Epithelial cell of proximal tubule (primary cell): Measurements from ENCODE around the gene DYNC1I1. TPM values are rescaled to one million over a fixed set of nuclear protein-coding genes. Genes with fewer than 3 reads are reported as not detected.

ENCODE experiments used
- DNase-seq: peaks from one replicate; pipeline ENCODE4 v3.0.0-alpha.2; 2011; ENCODE audit warnings: low read depth
- H3K4me3 ChIP-seq: 2 replicates; pipeline ENCODE4 v1.5.1; 2011; ENCODE audit warnings: low read depth, mild to moderate bottlenecking, low read length
- CTCF ChIP-seq: conservative IDR thresholded peaks from 2 replicates; pipeline ENCODE4 v1.5.1; 2012; ENCODE audit warnings: low read depth, mild to moderate bottlenecking, low read length
- total RNA-seq: library from RNA; depleted of rRNA; stranded (reverse); fragments of >200 nt; gene quantifications from 2 replicates; pipeline ENCODE4 v1.2.3, GENCODE V29; 2015

DYNC1I1 gene
- total RNA-seq, 1 donor from 2014 or later: 0.06 TPM

DNA sequence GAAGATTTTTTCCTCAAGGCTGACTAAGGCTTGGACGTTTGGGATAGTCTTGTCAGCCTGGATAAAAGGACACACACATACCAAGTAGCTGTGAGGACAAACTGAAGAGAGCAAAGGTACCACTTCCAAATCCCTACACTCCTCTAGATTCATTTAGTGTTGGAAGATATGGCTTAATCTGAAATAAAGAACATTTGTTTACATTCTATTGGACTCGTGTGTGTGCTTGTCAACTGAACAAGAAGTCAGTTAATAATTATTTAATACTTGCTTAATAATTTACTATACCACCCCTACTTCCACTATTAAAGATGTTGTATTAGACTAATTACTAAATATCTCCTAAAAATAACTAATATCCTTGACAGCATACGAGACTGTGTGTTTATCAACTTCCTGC, 23.3 kb upstream of the DYNC1I1 start:
- TF ChIP-seq CTCF: no peak
- no peak for DNase-seq

DNA sequence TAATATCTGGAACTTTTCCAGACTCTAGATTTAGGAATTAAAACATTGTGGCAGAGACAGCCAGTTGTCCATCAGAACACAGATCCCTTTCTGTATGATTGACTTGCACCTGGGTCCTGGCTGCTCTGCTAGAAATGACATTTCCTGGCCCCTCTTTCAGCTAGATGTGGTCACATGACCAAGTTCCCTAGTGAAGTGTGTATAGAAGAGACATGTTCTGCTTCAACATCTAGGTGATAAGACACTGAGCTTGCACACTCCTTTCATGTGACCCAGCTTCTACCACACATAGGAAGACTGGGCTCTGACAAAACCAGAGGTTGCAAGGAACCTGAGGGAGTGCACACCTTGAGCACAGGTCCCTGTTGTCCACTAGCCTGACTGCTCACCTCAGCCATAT, 22.8 kb upstream of the DYNC1I1 start:
- no peak overlapping the region for H3K4me3 ChIP-seq
- no peak for TF ChIP-seq CTCF
- DNase-seq: no peak

More for the DNA sequence above, 23.3 kb upstream of the DYNC1I1 start:
- H3K4me3 ChIP-seq: no peak overlapping the region

GRCh38 chr7:95753440-95753839, 18.9 kb upstream of the DYNC1I1 start:
- no peak for DNase-seq
- TF ChIP-seq CTCF: no peak
- no peak overlapping the region for H3K4me3 ChIP-seq

DNA sequence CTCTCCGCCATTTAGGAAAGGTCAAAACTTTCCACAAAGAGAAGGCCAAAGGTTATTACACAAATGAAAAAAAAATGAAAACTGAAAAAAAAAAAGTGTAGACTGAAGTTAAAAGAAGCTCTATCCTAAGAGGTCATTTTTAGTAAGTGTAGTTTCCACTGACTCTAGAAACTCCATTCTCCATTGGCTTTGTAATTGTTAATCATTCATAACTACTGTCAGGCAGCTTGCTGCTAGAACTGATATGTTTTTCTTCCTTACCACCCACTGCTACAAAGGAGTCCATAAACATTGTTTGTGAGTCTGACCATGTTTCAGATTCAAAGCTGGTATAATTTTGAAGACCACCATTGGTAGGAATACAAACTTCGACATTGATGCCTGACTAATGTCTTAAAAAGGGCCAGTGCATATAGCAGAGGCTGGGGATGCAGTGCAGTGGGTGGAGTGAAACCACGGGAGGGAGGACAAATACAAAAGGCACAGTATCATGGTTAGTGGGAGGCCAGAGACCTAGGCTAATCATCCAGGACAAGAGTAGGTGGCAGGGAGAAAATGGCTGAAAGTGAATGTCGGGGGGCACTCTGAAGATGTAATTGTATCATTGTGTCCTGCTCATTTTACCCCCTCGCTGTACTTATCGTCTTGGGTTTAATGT, 16.9 kb upstream of the DYNC1I1 start:
- no peak for DNase-seq
- no peak for TF ChIP-seq CTCF
- no peak overlapping the region for H3K4me3 ChIP-seq

- DNase-seq: no peak
- TF ChIP-seq CTCF: no peak
These were observed 14.2 kb upstream of the DYNC1I1 start for GRCh38 chr7:95758187-95758586.

GRCh38 chr7:95766086-95766485, 6.3 kb upstream of the DYNC1I1 start:
- no peak for TF ChIP-seq CTCF
- DNase-seq: no peak
- H3K4me3 ChIP-seq: no peak overlapping the region

More at GRCh38 chr7:95758187-95758586, 14.2 kb upstream of the DYNC1I1 start:
- no peak overlapping the region for H3K4me3 ChIP-seq

- no peak for TF ChIP-seq CTCF
- DNase-seq: no peak
- H3K4me3 ChIP-seq: no peak overlapping the region
These were observed 5.7 kb upstream of the DYNC1I1 start for GRCh38 chr7:95766657-95767056.
